IMR-90 (cell line): ENCODE results near the gene HACE1. TPM values are rescaled to one million over a fixed set of nuclear protein-coding genes. Genes with fewer than 3 reads are reported as not detected.

Source experiments
- ATAC-seq: fragments of 200-7000 bp; cut with Tn5 transposase; 2 replicates; pipeline ENCODE4 v1.9.1; 2020; ENCODE audit warnings: low read depth, mild to moderate bottlenecking, moderate library complexity
- BruUV-seq: library from RNA; stranded (reverse); fragments of 400-500 nt; replicated peaks from 2 replicates; lab custom pipeline; 2021; lab: Mats Ljungman, UMichigan
- CTCF ChIA-PET: fragments of 300-600 bp; formaldehyde crosslinking; extraction: SDS; loops from one replicate; lab custom pipeline; 2021; ENCODE audit warnings: antibody characterized with exemption; lab: Yijun Ruan, JAX
- POLR2A ChIA-PET: fragments of 300-600 bp; sonication (Branson Sonifier 250); formaldehyde crosslinking; loops from one replicate; lab custom pipeline; 2022; ENCODE audit warnings: antibody characterized with exemption; ENCODE audit not compliant: unreplicated experiment; lab: Charles Lee
- DNase-seq: peaks from one replicate; pipeline ENCODE4 v3.0.0; 2013
- H2AFZ ChIP-seq: replicated peaks from 2 replicates; pipeline ENCODE3; 2013; ENCODE audit warnings: low read length, mild to moderate bottlenecking; ENCODE audit not compliant: poor library complexity
- H2AK5ac ChIP-seq: 2 replicates; pipeline ENCODE4 v1.6.1; 2013; ENCODE audit warnings: low read depth, low read length, inconsistent platforms
- H2AK9ac ChIP-seq: replicated peaks from 2 replicates; pipeline ENCODE3; 2013; ENCODE audit warnings: mild to moderate bottlenecking, low read depth, low read length, moderate library complexity; ENCODE audit not compliant: poor library complexity
- H2BK120ac ChIP-seq: 2 replicates; pipeline ENCODE4 v1.6.1; 2013; ENCODE audit warnings: low read depth, low read length, inconsistent platforms
- H2BK15ac ChIP-seq: 3 replicates; pipeline ENCODE4 v1.6.1; 2013; ENCODE audit warnings: low read depth, low read length, inconsistent platforms
- H2BK20ac ChIP-seq: 2 replicates; pipeline ENCODE4 v1.6.1; 2013; ENCODE audit warnings: low read depth, mild to moderate bottlenecking, inconsistent platforms, low read length, moderate library complexity
- H2BK5ac ChIP-seq: 2 replicates; pipeline ENCODE4 v1.6.1; 2013; ENCODE audit warnings: mild to moderate bottlenecking, low read depth, low read length, inconsistent platforms; ENCODE audit not compliant: poor library complexity, severe bottlenecking
- H3K14ac ChIP-seq: replicated peaks from 2 replicates; pipeline ENCODE4 v1.6.1; 2013; ENCODE audit warnings: low read depth, low read length, inconsistent platforms
- H3K18ac ChIP-seq: 2 replicates; pipeline ENCODE4 v1.6.1; 2013; ENCODE audit warnings: low read depth, low read length, control low read depth
- H3K23ac ChIP-seq: 2 replicates; pipeline ENCODE4 v1.6.1; 2013; ENCODE audit warnings: low read depth, low read length, inconsistent platforms
- H3K27ac ChIP-seq: 2 replicates; pipeline ENCODE4 v1.5.1; 2013; ENCODE audit warnings: mild to moderate bottlenecking, control low read depth, low read length; ENCODE audit not compliant: insufficient read depth
- H3K27me3 ChIP-seq: 2 replicates; pipeline ENCODE4 v1.6.1; 2013; ENCODE audit warnings: low read length; ENCODE audit not compliant: control insufficient read depth, insufficient read depth
- H3K36me3 ChIP-seq: 2 replicates; pipeline ENCODE4 v1.6.1; 2013; ENCODE audit warnings: low read length, mixed read lengths; ENCODE audit not compliant: control insufficient read depth, insufficient read depth
- H3K4ac ChIP-seq: 2 replicates; pipeline ENCODE4 v1.6.1; 2013; ENCODE audit warnings: low read depth, low read length, inconsistent platforms
- H3K4me1 ChIP-seq: 2 replicates; pipeline ENCODE4 v1.6.1; 2013; ENCODE audit warnings: low read length, mixed read lengths; ENCODE audit not compliant: control insufficient read depth, insufficient read depth
- H3K4me2 ChIP-seq: 2 replicates; pipeline ENCODE4 v1.6.1; 2013; ENCODE audit warnings: low read depth, mild to moderate bottlenecking, control low read depth, low read length, moderate library complexity
- H3K4me3 ChIP-seq: 2 replicates; pipeline ENCODE4 v1.5.1; 2013; ENCODE audit warnings: low read depth, mild to moderate bottlenecking, control low read depth, low read length, moderate library complexity; ENCODE audit not compliant: insufficient read depth
- H3K56ac ChIP-seq: 2 replicates; pipeline ENCODE4 v1.6.1; 2013; ENCODE audit warnings: low read length, inconsistent platforms; ENCODE audit not compliant: insufficient read depth; ENCODE audit errors: extremely low read depth
- H3K79me1 ChIP-seq, 2 experiments: 2 replicates each; pipeline ENCODE4 v1.6.1; 2013; ENCODE audit warnings: low read length in 2 of 2, inconsistent platforms in 1 of 2, low read depth in 1 of 2
- H3K9ac ChIP-seq: 2 replicates; pipeline ENCODE4 v1.6.1; 2013; ENCODE audit warnings: low read depth, low read length, control low read depth
- H3K9me1 ChIP-seq: 2 replicates; pipeline ENCODE4 v1.6.1; 2013; ENCODE audit warnings: low read length, inconsistent platforms; ENCODE audit not compliant: insufficient read depth
- H3K9me3 ChIP-seq: 2 replicates; pipeline ENCODE4 v1.6.1; 2013; ENCODE audit warnings: low read length; ENCODE audit not compliant: control insufficient read depth, insufficient read depth
- H4K20me1 ChIP-seq: 2 replicates; pipeline ENCODE4 v1.6.1; 2013; ENCODE audit warnings: low read length, inconsistent platforms; ENCODE audit not compliant: insufficient read depth
- H4K5ac ChIP-seq: 2 replicates; pipeline ENCODE4 v1.6.1; 2013; ENCODE audit warnings: mild to moderate bottlenecking, low read depth, low read length, control low read depth
- H4K8ac ChIP-seq, 2 experiments: 2 replicates each; pipeline ENCODE4 v1.6.1; 2013; ENCODE audit warnings: low read depth in 2 of 2, low read length in 2 of 2, control low read depth in 1 of 2, inconsistent platforms in 1 of 2
- H4K91ac ChIP-seq: 2 replicates; pipeline ENCODE4 v1.6.1; 2013; ENCODE audit warnings: low read depth, low read length, inconsistent platforms; ENCODE audit not compliant: insufficient read depth
- MXI1 ChIP-seq: IDR thresholded peaks from 2 replicates; pipeline ENCODE4 v1.6.1; 2012; ENCODE audit warnings: low read depth, mild to moderate bottlenecking, low read length, moderate library complexity, borderline replicate concordance
- WGBS, 2 experiments: methylation state at CpG; one replicate each; pipeline versions ENCODE4 v1.1.5 to v1.1.7; 2013; ENCODE audit warnings: missing lambda C conversion rate in 2 of 2; ENCODE audit not compliant: insufficient read length in 1 of 2; ENCODE audit errors: extremely low coverage in 2 of 2; 5-methylcytosine and 5-hydroxymethylcytosine counted together
- dilution Hi-C: fragments of 300-500 bp; cut with HindIII; formaldehyde crosslinking; loops from one replicate; pipeline ENCODE4 v1.14.3; 2018; ENCODE audit warnings: low sequenced_read_pairs; ENCODE audit not compliant: unreplicated experiment
- in situ Hi-C: fragments of 300-500 bp; cut with MboI; formaldehyde crosslinking; loops from 3 replicates; pipeline ENCODE4 v1.14.3; 2019; ENCODE audit warnings: low sequenced_read_pairs, inconsistent platforms, mixed read lengths
- intact Hi-C: fragments of 100-400 bp; cut with micrococcal nuclease; formaldehyde crosslinking; loops from 2 replicates; pipeline ENCODE4 v1.10.0; 2022
- polyA plus RNA-seq, 3 experiments: library from polyadenylated mRNA; depleted of rRNA; stranded (reverse); fragments of >200 nt; gene quantifications; 2 replicates each; pipeline ENCODE4 v1.2.3, GENCODE V29; 2012; ENCODE audit warnings: low replicate concordance in 1 of 3
- total RNA-seq: library from RNA; depleted of rRNA; stranded (reverse); fragments of >200 nt; gene quantifications from 2 replicates; pipeline ENCODE4 v1.2.3, GENCODE V29; 2012

Gene HACE1
- total and polyA plus RNA-seq, 2 of the 4 experiments (the other 2 are of a cell fraction): 5.4 to 10.8 TPM

DNA sequence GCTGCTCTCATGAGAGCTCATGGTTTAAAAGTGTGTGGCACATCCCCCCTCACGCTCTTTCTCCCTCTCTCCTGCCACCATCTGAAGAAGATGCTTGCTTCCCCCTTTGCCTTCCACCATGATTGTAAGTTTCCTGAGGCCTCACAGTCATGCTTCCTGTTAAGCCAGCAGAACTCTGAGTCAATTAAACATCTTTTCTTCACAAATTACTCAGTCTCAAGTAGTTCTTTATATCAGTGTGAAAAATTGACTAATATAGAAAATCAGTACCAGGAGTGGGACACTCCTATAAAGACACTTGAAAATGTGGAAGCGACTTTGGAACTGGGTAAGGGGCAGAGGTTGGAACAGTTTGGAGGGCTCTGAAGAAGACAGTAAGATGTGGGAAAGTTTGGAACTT is 45.0 kb downstream of the HACE1 start:
- H2AFZ ChIP-seq: no peak overlapping the region
- H3K27me3 ChIP-seq: no peaks in the 10 kb centered on the region
- ChIA-PET POLR2A (no interaction called here), CTCF (no interaction called here)
- H4K20me1 ChIP-seq: no peaks in the 10 kb centered on the region
- no peak overlapping the region for H3K14ac ChIP-seq
- in situ Hi-C loops: no loop called here
- no peak overlapping the region for H4K8ac ChIP-seq
- no CpG with 5 or more reads among the region's 2 CpGs for WGBS, 2 experiments
- H3K9me1 ChIP-seq: no peaks in the 10 kb centered on the region
- no peak for DNase-seq
- H2AK5ac ChIP-seq: no peak overlapping the region
- no peak overlapping the region for H2BK120ac ChIP-seq
- no peaks in the 10 kb centered on the region for H3K36me3 ChIP-seq
- TF ChIP-seq MXI1: no peak
- intact Hi-C loops: no loop called here
- no peak overlapping the region for H3K27ac ChIP-seq
- H3K79me1 ChIP-seq: no peaks in the 10 kb centered on the region; a peak in 1 of 4 replicates
- no peak overlapping the region for H4K91ac ChIP-seq
- H2BK15ac ChIP-seq: no peak overlapping the region
- no TSS peak for BruUV-seq
- no peak overlapping the region for H3K56ac ChIP-seq
- H3K9ac ChIP-seq: no peak overlapping the region
- H4K5ac ChIP-seq: no peak overlapping the region
- H3K18ac ChIP-seq: no peak overlapping the region
- dilution Hi-C loops: no loop called here
- H3K9me3 ChIP-seq: no peaks in the 10 kb centered on the region
- no peak overlapping the region for H2AK9ac ChIP-seq
- H2BK20ac ChIP-seq: no peak overlapping the region
- no peak overlapping the region for H3K4ac ChIP-seq
- no peak overlapping the region for H3K4me3 ChIP-seq
- no peaks in the 10 kb centered on the region for H3K4me1 ChIP-seq
- no peak overlapping the region for H2BK5ac ChIP-seq
- no peak overlapping the region for H3K23ac ChIP-seq
- ATAC-seq: no peak
- no peak overlapping the region for H3K4me2 ChIP-seq
